Loucy (cell line): ENCODE data around the gene INTS2.
"Not testable (repeated sequence)": the region's sequence is repeated elsewhere in the genome, so short reads cannot be mapped to it uniquely, and the experiment has no call there.

ENCODE experiments used
- H2AFZ ChIP-seq: fragments of 200-600 bp; sonication (generic); 2 replicates; pipeline ENCODE4 v1.6.0; 2016; ENCODE audit warnings: antibody characterized with exemption, mild to moderate bottlenecking, low read length, moderate library complexity
- H3F3A ChIP-seq: fragments of 200-600 bp; 2 replicates; pipeline ENCODE4 v1.6.0; 2016; ENCODE audit warnings: antibody characterized with exemption, low read depth, mild to moderate bottlenecking
- H3K27me3 ChIP-seq: fragments of 200-600 bp; sonication (generic); 2 replicates; pipeline ENCODE4 v1.6.1; 2014; ENCODE audit warnings: low read length, mild to moderate bottlenecking; ENCODE audit not compliant: insufficient read depth, poor library complexity, severe bottlenecking
- H3K36me3 ChIP-seq: fragments of 200-600 bp; sonication (generic); 2 replicates; pipeline ENCODE4 v1.6.1; 2016; ENCODE audit warnings: low read length; ENCODE audit not compliant: insufficient read depth
- H3K4me1 ChIP-seq: fragments of 200-600 bp; sonication (generic); 2 replicates; pipeline ENCODE4 v1.5.1; 2014; ENCODE audit warnings: low read length, mild to moderate bottlenecking; ENCODE audit not compliant: insufficient read depth, poor library complexity, severe bottlenecking
- H3K4me2 ChIP-seq: fragments of 200-600 bp; sonication (generic); 2 replicates; pipeline ENCODE4 v1.6.0; 2014; ENCODE audit warnings: antibody characterized with exemption, low read length, low read depth, mild to moderate bottlenecking; ENCODE audit not compliant: poor library complexity, severe bottlenecking
- H3K4me3 ChIP-seq: fragments of 200-600 bp; sonication (generic); 2 replicates; pipeline ENCODE4 v1.5.1; 2014; ENCODE audit warnings: low read length, mild to moderate bottlenecking, mixed read lengths; ENCODE audit not compliant: poor library complexity, severe bottlenecking
- H3K79me2 ChIP-seq: fragments of 200-600 bp; sonication (generic); 2 replicates; pipeline ENCODE4 v1.6.1; 2014; ENCODE audit warnings: low read length; ENCODE audit not compliant: insufficient read depth
- H3K9ac ChIP-seq: fragments of 200-600 bp; sonication (generic); 2 replicates; pipeline ENCODE4 v1.6.0; 2014; ENCODE audit warnings: mild to moderate bottlenecking, low read depth, low read length, moderate library complexity; ENCODE audit not compliant: poor library complexity, severe bottlenecking
- H3K9me2 ChIP-seq: fragments of 200-600 bp; sonication (generic); replicated peaks from 2 replicates; pipeline ENCODE4 v1.6.1; 2016; ENCODE audit warnings: low read depth, low read length, mixed read lengths
- H3K9me3 ChIP-seq: fragments of 200-600 bp; sonication (generic); 2 replicates; pipeline ENCODE4 v1.6.1; 2014; ENCODE audit warnings: mild to moderate bottlenecking, antibody characterized with exemption, low read length, low read depth; ENCODE audit not compliant: insufficient read depth
- H4K20me1 ChIP-seq: fragments of 200-600 bp; sonication (generic); 2 replicates; pipeline ENCODE4 v1.6.0; 2014; ENCODE audit warnings: antibody characterized with exemption, low read length, mild to moderate bottlenecking; ENCODE audit not compliant: insufficient read depth, poor library complexity, severe bottlenecking
- EZH2phosphoT487 ChIP-seq: fragments of 200-600 bp; IDR thresholded peaks from 2 replicates; pipeline ENCODE4 v1.6.1; 2018; ENCODE audit warnings: antibody characterized with exemption, mild to moderate bottlenecking, moderate library complexity, borderline replicate concordance
- TF ChIP-seq, protein P1 (sequence below): fragments of 200-600 bp; sonication (generic); conservative IDR thresholded peaks from 2 replicates; pipeline ENCODE4 v1.5.1; 2014; ENCODE audit warnings: mild to moderate bottlenecking, antibody characterized with exemption, low read length

INTS2 gene

GRCh38 chr17:61827649-61828395 lies 100.0 kb downstream of the INTS2 start:
- peaks cover 6% of the 10 kb centered on the region; the same call in 1 of the 2 replicates for H3K9me3 ChIP-seq
- no peaks in the 10 kb centered on the region for H4K20me1 ChIP-seq
- H3K9me2 ChIP-seq, result no peaks in the 10 kb centered on the region
- TF ChIP-seq, protein P1, sequence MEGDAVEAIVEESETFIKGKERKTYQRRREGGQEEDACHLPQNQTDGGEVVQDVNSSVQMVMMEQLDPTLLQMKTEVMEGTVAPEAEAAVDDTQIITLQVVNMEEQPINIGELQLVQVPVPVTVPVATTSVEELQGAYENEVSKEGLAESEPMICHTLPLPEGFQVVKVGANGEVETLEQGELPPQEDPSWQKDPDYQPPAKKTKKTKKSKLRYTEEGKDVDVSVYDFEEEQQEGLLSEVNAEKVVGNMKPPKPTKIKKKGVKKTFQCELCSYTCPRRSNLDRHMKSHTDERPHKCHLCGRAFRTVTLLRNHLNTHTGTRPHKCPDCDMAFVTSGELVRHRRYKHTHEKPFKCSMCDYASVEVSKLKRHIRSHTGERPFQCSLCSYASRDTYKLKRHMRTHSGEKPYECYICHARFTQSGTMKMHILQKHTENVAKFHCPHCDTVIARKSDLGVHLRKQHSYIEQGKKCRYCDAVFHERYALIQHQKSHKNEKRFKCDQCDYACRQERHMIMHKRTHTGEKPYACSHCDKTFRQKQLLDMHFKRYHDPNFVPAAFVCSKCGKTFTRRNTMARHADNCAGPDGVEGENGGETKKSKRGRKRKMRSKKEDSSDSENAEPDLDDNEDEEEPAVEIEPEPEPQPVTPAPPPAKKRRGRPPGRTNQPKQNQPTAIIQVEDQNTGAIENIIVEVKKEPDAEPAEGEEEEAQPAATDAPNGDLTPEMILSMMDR, result no peak
- no peak for TF ChIP-seq EZH2phosphoT487
- H3K9ac ChIP-seq, result no peak overlapping the region
- peaks cover 9% of the 10 kb centered on the region; the same call in 1 of the 2 replicates for H3K36me3 ChIP-seq
- no peaks in the 10 kb centered on the region for H3K4me1 ChIP-seq
- H3K4me2 ChIP-seq, result no peak overlapping the region
- H3K79me2 ChIP-seq, result no peaks in the 10 kb centered on the region
- no peak overlapping the region for H2AFZ ChIP-seq
- H3K27me3 ChIP-seq, result no peaks in the 10 kb centered on the region
- H3F3A ChIP-seq, result no peaks in the 10 kb centered on the region
- H3K4me3 ChIP-seq, result no peak overlapping the region

GRCh38 chr17:61826866-61827265 lies 100.9 kb downstream of the INTS2 start:
- not testable (repeated sequence) for H3K9me2 ChIP-seq, H3K9me3 ChIP-seq, H3K4me3 ChIP-seq, H4K20me1 ChIP-seq, H3K9ac ChIP-seq, H3K4me2 ChIP-seq, H3K79me2 ChIP-seq, H3K4me1 ChIP-seq, H2AFZ ChIP-seq, H3K27me3 ChIP-seq, H3F3A ChIP-seq
- peaks cover 18% of the 10 kb centered on the region; the same call in 1 of the 2 replicates for H3K36me3 ChIP-seq

- H3K4me2 ChIP-seq, H4K20me1 ChIP-seq, H3K9me2 ChIP-seq, H3F3A ChIP-seq, H3K79me2 ChIP-seq, H3K27me3 ChIP-seq, H3K9me3 ChIP-seq, H2AFZ ChIP-seq, H3K9ac ChIP-seq, H3K4me3 ChIP-seq, H3K4me1 ChIP-seq: not testable (repeated sequence)
- peaks cover 24% of the 10 kb centered on the region; the same call in 1 of the 2 replicates for H3K36me3 ChIP-seq
Measured at GRCh38 chr17:61826198-61826597, 101.6 kb downstream of the INTS2 start.

DNA sequence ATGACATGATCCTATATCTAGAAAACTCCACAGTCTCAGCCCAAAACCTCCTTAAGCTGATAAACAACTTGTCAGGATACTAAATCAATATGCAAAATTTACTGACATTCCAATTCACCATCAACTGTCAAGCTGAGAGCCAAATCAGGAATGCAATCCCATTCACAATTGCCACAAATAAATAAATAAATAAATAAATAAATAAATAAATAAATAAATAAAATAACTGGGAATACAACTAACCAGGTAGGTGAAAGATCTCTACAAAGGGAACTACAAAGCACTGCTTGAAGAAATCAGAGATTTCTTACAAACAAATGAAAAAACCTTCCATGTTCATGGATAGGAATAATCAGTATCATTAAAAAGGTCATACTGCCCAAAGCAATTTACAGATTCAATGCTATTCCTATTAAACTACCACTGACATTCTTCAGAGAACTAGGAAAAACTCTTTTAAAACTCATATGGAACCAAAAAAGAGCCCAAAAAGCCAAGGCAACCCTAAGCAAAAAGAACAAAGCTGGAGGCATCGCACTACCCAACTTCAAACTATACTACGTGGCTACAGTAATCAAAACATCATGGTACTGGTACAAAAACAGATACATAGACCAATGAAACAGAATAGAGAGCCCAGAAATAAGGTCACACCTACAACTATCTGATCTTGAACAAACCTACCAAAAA lies 102.2 kb downstream of the INTS2 start:
- no peak for TF ChIP-seq EZH2phosphoT487
- TF ChIP-seq, protein P1, result no peak
- Histone ChIP-seq H3K9me2 (no peaks in the 10 kb centered on the region), H3K79me2 (no peaks in the 10 kb centered on the region), H3K9ac (no peak overlapping the region), H3K27me3 (no peaks in the 10 kb centered on the region), H3K9me3 (peaks cover 6% of the 10 kb centered on the region; the same call in 1 of the 2 replicates), H4K20me1 (no peaks in the 10 kb centered on the region), H3K4me2 (no peak overlapping the region), H3K4me1 (no peaks in the 10 kb centered on the region), H3F3A (no peaks in the 10 kb centered on the region), H3K36me3 (peaks cover 30% of the 10 kb centered on the region; the same call in 1 of the 2 replicates), H2AFZ (no peak overlapping the region), H3K4me3 (no peak overlapping the region)
